Measurements from ENCODE around the gene TMEM74B.
A peak's percentile ranks its signal among the peaks of the same experiment; 100 is the strongest.

The TMEM74B gene

DNA sequence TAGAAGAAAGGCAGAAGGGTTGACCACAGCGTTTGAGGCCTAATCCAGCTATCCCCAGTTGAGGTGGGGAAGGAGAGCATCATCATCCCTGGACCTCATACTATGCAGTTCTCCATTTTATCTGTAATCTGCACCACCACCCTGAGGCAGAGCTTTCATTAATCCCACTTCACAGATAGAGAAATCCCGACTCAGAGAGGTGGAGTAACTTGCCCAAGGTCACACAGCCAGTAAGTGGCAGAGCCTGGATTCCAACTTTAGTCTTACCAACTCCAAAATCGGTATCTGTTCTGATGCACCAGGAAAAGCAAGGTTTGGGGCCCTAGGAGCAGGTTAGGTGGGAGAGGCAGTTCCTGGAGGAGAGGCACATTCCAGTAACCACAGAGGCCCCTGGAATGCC, 6.7 kb downstream of the TMEM74B start:
- no peak for DNase-seq

DNA sequence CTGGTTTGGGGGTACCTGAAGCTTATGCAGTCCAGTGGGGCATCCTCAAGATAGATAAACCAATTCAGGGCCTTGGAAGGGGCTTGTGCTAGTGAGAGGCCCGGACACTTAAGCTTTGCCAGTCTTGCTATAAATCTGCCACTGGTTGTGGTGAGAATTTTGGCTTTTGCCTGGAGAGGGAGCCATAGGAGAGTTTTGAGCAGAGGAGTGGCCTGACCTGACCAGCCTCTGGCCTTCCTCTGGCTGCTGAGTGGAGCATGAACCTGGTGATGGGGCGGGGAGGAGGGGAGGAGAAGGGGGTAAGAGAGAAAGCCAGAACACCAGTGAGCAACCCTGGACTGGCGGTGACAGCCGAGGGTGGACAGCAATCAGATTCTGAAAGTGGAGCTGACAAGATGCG, 7.1 kb downstream of the TMEM74B start:
- DNase-seq = no peak

DNA sequence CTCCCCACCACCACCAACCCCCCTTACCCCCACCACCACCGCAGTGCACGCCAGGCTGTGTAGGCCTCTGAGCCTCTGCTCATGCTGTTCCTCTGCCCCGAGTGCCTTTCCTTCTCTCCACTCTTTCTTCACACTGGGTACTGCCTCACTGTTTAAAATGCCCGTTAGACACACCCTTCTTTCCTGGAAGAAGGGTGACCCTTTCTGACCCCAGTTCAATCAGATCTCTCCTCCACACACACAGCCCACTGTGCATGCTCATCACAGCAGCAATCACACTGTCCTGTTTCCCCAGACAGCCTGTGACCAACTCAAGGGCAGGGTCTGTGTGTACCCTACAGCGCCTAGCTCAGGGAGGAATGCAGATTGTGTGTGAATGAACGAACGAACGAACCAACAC, 10.0 kb downstream of the TMEM74B start:
- no peak for DNase-seq

DNA sequence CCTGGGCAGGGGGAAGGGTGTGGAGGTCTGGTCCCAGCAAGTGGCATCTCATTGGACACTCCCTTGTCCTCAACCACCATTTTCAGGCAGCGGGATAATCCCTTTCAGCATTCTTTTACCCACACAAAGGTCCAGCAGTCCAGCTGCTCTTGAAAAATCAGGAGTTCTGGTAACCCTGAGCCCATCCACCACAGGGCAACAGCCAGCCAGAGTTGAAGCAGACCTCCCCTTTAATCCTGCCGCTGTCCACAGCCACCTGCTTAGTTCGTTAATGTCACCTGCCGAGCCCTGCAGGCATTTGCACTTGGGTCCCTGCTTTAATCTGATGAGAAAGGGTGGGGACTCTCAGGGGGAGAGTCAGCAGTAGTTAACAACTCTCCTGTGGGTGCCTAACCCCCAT, 11.1 kb downstream of the TMEM74B start:
- DNase-seq = no peak

DNA sequence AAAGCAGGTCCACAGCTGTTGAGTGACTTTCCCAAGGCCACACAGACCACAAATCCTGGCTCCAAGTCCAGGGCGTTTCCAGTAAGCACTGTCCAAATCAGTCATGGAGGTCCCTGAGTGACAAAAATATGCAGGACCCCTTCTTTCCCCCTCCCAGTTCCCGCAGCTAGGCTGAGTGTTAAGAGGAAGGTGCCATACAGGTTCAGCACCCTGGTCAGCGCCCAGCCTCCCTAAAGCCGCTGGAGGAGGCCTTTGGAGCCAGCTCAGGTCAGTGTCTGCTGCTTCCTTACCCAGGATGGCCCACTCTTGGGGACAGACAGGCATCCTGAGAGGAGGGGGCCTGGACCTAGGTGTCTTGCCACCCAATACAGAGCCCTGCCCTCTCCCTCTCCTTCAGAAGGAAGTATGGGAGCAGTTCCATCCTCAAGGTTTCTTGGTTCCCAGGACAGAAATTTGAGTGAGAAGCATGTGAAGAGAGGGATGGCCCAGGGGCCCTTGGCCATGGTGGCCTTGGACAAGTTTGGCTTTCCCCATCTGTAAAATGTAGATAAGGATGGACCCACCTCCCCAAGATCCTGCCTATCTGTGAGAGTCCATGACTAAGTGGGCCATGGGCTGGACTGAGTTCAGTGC, 13.2 kb downstream of the TMEM74B start:
- peak; percentile 33 to 34 for DNase-seq

DNA sequence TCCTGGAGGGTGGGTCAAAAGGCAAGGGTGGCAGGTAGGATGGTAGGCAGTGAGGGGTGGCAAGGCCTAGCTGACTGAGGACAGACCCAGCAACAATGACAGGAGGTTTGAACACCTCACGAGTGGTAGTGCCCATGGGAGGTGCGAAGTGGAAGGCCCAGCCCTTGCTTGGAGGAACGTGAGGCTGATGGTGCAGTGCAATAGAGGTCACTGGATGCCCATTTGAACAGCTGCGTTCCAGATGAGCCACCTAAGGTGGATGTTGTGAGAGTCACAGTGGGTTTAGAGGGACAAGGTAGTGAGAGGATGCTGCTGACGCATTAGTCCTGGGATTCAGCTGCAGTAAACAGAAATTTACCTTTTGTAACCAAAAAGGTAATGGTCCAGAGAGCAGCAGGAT, 15.6 kb downstream of the TMEM74B start:
- DNase-seq = no peak

DNA sequence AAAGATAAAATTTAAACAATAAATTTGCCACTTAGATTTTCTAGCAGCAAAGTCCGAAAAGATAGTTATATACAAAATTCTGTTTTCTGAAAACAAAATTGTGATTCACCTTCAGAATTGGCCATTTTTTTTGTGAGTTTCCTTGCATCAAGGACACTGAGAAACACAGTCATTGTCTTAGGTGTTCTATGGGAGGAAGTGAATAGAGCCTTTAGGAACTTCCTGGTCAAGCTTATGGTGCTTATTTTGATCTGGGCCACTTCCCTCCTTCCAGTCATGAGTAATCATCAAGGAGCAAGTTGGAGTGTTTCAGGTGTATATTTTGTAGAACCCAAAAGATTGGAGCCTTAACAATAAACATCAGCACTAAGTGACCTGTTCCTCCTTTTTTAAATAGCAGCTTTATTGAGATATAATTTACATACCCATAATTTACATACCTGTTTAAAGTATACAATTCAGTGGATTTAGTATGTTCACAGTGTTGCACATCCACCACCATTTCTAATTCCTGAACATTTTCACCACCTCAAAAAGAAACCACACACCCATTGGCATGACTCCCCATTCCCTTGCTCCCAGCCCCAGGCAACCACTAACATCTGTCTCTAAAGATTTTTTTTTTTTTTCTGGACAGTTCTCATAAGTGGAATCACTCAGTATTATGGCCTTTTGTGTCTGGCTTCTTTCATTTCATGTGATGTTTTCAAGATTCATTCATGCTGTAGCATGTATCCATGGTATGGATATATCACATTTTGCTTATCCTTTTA, 17.6 kb downstream of the TMEM74B start:
- no peak for DNase-seq

DNA sequence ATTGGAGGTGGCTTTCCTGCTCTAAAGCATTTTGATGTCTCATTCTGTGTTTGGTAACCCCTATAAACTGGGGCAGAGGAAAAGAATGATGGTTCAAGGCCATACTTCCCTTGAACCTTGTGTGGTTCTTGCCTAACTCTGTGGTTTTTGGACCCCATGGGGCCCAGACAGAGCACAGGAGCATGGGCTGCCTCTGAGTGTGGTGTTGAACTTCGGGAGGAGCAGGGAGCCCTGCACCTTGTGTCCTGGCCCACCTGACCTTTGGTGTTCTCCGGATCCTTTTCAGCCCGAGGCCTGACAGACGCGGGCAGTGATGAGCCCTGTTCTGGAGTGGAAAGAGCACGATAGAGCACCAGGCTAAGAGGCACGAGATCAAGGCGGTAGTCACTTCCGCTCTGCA, 18.8 kb downstream of the TMEM74B start:
- no peak for DNase-seq

DNA sequence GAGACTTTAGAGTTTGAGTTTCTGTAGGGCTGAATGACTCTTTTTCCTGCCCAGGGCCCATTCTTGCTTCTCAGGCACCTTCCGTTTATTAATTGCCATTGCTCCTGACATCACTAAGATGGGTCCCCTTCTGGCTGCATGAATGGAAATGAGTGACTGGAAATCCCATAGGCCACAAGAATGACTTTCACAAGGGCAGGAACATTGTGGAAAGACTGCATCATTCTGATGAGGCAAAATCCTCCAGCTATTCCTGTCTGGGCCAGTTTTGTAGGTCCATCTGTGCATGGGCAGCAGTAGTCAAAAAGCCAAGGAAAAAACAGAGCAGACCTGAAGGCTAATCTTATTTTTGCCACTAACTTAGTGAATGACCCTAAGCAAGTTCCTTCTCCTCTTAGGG, 19.3 kb downstream of the TMEM74B start:
- DNase-seq = no peak

DNA sequence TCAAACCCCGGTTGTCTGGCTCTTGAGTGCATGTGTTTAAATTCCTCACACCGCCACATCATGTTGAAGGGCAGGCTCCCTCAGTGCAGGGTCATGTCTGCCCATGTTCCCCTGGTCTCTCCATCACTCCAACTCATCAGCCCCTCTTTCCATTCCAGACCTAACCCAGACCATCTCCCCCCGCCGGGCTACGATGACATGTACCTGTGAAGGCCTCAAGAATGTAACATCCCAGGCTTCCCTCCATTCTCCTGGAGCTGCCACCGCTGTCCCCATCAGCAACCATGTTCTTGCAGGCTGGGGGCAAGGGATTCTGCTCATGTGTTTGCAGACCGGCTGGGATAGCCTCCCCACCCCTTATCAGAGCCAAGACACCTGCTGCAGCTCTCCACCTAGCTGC, 19.9 kb downstream of the TMEM74B start:
- DNase-seq = no peak

DNA sequence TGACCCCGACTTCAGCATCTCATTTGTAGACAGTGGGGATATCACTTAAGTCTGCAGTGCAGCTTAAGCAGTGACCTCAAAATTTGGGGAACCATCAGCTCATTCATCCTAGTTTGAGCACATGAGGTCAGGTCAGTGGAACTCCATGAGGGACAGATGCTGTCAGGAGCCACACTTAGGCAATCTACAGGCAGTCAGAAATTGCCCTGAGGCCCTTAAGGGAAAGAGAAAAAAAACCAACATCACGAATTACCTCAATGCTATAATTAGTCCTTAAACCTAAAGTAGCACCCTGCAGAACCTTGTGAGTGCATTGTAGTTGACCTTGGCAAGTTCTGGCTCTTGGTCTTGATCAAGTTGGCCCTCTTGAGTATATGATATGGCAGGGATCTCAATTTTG, 21.1 kb downstream of the TMEM74B start:
- DNase-seq = no peak

DNA sequence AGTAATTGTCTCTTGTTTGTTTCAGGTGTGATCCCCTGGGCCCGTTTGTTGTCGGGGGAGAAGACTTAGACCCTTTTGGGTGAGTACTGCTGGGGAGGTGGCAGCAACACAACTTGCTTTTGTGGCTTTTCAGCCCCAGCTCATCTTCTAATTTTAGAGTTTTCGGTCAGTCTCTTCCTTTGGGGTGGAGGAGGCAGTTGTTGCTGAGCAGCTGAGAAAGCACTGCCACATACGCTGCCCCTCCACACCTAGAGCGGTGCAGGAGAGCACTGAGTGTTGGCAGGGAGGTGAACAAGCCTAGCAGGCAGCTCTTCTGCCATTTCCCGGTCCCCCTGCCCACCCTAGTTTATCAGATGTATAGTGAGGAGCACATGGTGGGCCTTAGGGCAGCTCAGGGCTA, 21.7 kb downstream of the TMEM74B start:
- DNase-seq = no peak

DNA sequence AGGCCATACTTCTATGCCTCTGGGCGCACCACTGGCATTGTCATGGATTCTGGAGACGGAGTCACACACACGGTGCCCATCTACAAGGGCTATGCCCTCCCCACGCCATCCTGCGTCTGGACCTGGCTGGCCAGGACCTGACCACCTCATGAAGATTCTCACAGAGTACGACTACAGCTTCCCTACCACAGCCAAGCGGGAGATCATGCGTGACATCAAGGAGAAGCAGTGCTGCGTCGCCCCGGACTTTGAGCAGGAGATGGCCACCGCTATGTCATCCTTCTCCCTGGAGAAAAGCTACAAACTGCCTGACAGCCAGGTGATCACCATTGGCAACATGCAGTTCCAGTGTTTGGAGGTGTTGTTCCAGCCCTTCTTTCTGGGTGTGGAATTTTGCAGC, 23.8 kb downstream of the TMEM74B start:
- no peak for DNase-seq

DNA sequence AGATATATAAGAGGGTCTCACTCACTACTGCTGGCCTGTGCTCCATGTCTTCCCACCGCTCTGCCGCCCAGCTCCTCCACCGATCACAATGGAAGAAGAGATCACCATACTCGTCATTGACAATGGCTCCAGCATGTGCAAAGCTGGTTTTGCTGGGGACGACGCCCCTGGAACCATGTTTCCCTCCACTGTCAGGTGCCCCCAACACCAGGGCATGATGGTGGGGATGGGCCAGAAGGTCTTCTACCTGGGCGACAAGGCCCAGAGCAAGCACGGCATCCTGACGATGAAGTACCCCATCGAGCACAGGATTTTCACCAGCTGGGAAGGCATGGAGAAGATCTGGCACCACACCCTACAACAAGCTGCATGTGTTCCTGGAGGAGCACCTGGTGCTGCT, 24.3 kb downstream of the TMEM74B start:
- no peak for DNase-seq

DNA sequence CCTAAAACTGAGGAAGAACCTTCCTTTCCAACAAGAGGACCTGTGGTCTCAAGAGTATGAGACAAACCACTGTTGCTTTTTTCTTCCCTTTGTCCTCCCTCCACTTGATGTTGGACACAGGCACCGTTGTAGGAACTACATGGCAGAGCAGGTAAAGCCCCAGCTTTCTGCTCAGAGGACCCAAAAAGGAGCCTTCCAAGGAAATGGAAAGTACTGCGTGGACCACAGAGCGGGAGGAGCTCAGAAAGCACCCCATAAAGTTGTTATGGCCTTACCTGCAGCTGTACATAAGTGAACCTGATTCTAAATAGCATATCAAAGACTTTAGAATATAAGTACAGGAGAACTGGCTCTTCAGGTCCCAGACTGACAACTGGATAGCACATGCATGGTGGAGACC, 29.4 kb downstream of the TMEM74B start:
- DNase-seq = no peak

DNA sequence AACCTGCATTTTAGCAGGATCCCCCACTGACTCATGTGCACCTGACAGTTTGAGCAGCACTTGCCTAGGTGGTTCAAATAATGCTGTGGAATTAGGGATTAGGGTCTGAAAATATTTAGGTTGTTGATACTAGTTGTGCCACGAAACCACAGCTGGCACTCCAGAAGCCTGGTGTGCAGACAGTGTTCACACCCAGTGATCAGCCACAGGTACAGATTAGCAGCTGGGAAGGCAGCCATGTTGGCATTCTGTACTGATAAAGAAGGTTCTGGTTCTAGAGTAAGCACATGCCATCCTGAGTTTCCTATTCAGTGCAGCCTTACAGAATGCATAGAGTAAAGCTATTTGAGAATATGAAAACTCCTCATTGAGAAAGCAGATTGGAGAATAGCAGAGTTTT, 30.1 kb downstream of the TMEM74B start:
- no peak for DNase-seq

DNA sequence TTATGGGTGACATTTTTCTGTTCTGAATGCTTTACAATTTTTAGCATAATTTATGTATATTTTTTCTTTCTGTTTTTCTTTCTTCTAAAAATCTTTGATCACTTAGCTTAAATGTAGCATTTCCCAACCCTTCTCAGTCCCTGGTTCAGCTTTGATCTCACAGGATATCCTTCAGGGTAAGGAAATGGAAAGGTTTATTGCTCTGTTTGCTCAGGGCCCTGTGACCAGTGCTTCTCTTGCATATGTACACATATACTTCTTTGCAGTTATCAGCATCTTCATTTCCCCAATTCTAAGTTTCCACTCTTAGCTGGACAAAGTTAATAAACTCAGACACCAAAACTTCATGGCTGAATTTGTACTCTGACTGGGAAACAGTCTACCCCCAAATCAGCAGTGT, 30.6 kb downstream of the TMEM74B start:
- no peak for DNase-seq

DNA sequence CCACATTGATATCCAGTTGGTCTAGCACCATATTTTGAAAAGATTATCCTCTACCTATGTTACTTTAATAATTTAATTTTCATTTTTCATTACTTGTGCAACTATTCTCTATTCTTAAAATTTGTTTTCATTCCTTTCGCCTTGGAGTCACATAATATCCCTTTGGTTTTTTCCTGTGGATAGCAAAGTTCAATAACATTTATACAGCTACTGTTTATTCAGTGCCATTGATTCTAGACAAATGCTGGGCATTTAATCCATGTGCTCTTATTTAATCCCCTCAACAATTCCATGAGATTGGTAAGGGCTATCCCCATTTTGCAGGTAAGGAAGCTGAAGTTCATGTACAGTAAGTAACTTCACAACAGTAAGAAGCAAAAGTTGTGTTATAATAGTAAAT, 33.8 kb downstream of the TMEM74B start:
- no peak for DNase-seq

DNA sequence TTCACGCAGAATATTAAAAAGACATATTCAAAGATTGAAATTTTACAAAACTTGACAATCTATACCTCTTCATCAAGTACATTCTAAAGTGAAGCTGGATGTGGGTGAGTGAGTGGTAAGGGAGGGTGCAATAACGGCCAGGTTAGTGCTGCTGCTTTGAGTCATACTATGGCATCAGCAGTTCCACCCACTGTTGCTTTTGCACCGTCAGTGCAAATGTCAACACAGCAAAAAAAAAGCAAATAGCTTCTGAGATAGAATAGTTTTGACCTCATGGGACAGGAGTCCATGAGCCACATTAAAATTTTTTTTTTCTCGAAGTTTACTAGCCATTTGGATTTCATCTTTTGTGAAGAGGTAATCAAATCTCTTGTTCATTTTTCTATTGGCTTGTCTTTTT, 34.6 kb downstream of the TMEM74B start:
- DNase-seq = peak in 1 of 2 experiments; percentile 25

DNA sequence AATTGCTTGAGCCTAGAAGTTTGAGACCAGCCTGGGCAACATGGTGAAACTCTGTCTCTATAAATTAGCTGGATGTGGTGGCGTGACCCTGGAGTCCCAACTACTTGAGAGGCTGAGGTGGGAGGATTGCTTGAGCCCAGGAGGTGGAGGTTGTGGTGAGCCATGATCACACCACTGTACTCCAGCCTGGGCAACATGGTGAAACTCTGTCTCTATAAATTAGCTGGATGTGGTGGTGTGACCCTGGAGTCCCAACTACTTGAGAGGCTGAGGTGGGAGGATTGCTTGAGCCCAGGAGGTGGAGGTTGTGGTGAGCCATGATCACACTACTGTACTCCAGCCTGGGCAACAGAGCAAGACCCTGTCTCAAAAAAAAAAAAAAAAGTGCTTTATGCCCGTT, 35.0 kb downstream of the TMEM74B start:
- DNase-seq = peak; percentile 37 to 50

DNA sequence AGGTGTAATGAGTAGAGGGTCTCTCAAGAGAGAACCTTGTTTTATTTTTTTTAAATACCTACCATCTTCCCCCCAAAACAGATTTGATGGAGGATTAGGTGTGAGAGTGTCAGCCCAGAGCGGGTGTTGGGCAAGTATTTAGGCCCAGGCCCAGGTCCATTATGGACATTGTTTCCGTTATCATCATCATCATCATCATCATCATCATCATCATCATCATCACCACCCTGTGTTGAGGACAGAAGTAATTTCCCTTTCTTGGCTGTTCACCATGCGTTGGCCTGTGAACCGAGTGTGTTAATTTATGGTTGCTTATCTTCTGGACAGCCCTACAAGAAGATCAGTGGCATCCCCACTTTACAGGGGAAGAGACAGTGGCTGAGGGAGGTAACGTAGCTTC, 37.8 kb downstream of the TMEM74B start:
- no peak for DNase-seq

DNA sequence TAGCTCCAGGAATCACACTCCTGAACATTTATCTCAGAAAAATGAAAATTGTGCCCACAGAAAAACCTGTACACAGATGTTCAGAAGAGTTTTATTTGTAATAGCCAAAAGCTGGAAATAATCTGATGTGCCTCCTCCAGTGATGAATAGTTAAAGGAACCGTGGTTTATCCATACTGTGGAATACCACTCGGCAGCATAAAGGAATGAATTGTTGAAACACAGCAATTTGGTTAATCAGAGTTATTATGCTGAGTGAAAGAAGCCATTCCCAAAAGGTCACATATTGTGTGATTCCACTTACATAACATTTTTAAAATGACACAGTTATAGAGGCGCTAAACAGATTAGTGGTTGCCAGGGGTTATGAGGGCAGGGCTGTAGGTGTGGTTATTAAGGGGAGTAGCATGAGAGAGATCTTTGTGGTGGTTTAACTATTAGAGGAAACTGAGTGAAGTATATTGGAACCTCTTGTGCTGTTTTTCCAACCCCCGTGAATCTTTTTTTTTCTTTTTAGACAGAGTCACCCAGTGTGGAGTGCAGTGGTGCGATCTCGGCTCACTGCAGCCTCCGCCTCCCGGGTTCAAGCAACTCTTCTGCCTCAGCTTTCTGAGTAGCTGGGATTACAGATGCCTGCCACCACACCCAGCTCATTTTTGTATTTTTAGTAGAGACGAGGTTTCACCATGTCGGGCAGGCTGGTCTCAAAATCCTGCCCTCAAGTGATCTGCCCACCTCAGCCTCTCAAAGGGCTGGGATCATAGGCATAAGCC, 40.2 kb downstream of the TMEM74B start:
- DNase-seq = no peak

DNA sequence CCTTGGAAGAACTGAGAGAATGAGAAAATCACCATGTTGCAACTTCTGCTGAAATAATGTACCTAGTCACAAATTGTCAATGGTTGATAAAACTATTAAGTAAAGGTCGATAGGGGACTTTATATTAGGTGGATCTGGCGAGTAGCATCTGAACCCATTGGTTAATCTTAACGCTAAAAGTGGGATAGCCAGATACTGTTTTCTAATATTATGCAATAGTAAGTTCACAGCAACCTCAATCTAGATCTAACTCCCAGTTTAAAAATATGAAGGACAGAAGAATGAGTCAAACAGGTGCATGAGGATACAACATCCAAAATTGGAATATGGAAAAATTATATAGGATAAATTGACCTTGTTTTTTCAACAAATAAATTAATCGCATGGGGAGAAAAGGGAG, 47.5 kb downstream of the TMEM74B start:
- DNase-seq = no peak

DNA sequence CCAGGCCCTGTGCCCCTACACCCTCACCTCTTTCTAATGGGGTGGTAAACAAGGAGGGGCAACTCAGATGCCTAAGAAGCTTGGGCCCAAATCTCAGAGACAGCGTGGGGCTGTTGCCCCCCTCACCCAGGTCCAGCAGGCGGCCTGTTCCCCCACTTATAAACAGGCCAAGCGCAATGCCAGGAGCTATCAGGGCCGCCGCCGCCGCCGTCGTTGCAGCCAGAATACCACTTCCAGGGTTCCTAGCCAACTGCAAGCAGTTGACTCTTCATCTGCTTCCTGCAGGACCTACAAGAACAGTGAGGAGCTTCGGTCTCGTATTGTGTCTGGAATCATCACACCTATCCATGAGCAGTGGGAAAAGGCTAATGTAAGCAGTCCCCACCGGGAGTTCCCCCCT, 49.9 kb downstream of the TMEM74B start:
- no peak for DNase-seq
